H9 (cell line): ENCODE measurements around the gene ATP2B2. TPM values are rescaled to one million over a fixed set of nuclear protein-coding genes. Genes with fewer than 3 reads are reported as not detected.

Experiments used
- DNase-seq: peaks from one replicate; pipeline ENCODE4 v3.0.0-alpha.2; 2017
- H2AFZ ChIP-seq: one replicate; pipeline ENCODE4 v1.6.1; 2013; ENCODE audit warnings: mild to moderate bottlenecking, low read length, control low read depth, moderate library complexity
- H2AK5ac ChIP-seq: 2 replicates; pipeline ENCODE4 v1.6.1; 2013; ENCODE audit warnings: low read length, control low read depth, mixed read lengths; ENCODE audit not compliant: insufficient read length
- H2BK120ac ChIP-seq: one replicate; pipeline ENCODE4 v1.6.1; 2013; ENCODE audit warnings: low read depth, mild to moderate bottlenecking, low read length, control low read depth, inconsistent platforms; ENCODE audit not compliant: poor library complexity, severe bottlenecking
- H2BK12ac ChIP-seq: 2 replicates; pipeline ENCODE4 v1.6.1; 2013; ENCODE audit warnings: low read length, control low read depth, mixed read lengths, low read depth; ENCODE audit not compliant: insufficient read length
- H2BK15ac ChIP-seq: 2 replicates; pipeline ENCODE4 v1.6.1; 2013; ENCODE audit warnings: low read depth, low read length, control low read depth
- H2BK20ac ChIP-seq: one replicate; pipeline ENCODE4 v1.6.1; 2013; ENCODE audit warnings: low read depth, mild to moderate bottlenecking, low read length, control low read depth, inconsistent platforms; ENCODE audit not compliant: poor library complexity, severe bottlenecking
- H2BK5ac ChIP-seq: 2 replicates; pipeline ENCODE4 v1.6.1; 2013; ENCODE audit warnings: low read length, control low read depth, mixed read lengths; ENCODE audit not compliant: insufficient read length
- H3K14ac ChIP-seq: 2 replicates; pipeline ENCODE4 v1.6.1; 2013; ENCODE audit warnings: low read length, control low read depth; ENCODE audit not compliant: insufficient read depth
- H3K18ac ChIP-seq: 2 replicates; pipeline ENCODE4 v1.6.1; 2013; ENCODE audit warnings: low read depth, mild to moderate bottlenecking, mixed read lengths, low read length, control low read depth; ENCODE audit not compliant: insufficient read length
- H3K23ac ChIP-seq: 2 replicates; pipeline ENCODE4 v1.6.1; 2013; ENCODE audit warnings: low read length, control low read depth, mixed read lengths, low read depth; ENCODE audit not compliant: insufficient read length
- H3K23me2 ChIP-seq: 2 replicates; pipeline ENCODE4 v1.6.1; 2013; ENCODE audit warnings: low read depth, mild to moderate bottlenecking, mixed read lengths, low read length, control low read depth; ENCODE audit not compliant: insufficient read length, poor library complexity, severe bottlenecking
- H3K27ac ChIP-seq: 2 replicates; pipeline ENCODE4 v1.5.1; 2013; ENCODE audit warnings: low read length, control low read depth, mixed read lengths, low read depth; ENCODE audit not compliant: insufficient read length
- H3K27me3 ChIP-seq: 2 replicates; pipeline ENCODE4 v1.6.1; 2013; ENCODE audit warnings: low read length, control low read depth, inconsistent platforms; ENCODE audit not compliant: insufficient read depth
- H3K4ac ChIP-seq: 2 replicates; pipeline ENCODE4 v1.6.1; 2013; ENCODE audit warnings: low read depth, mild to moderate bottlenecking, control low read depth, inconsistent platforms, low read length, moderate library complexity
- H3K4me1 ChIP-seq: 2 replicates; pipeline ENCODE4 v1.6.1; 2013; ENCODE audit warnings: low read length, control low read depth, inconsistent platforms; ENCODE audit not compliant: insufficient read depth
- H3K4me2 ChIP-seq: 2 replicates; pipeline ENCODE4 v1.6.1; 2013; ENCODE audit warnings: low read length, control low read depth, mixed read lengths; ENCODE audit not compliant: insufficient read length, insufficient read depth
- H3K56ac ChIP-seq: 2 replicates; pipeline ENCODE4 v1.6.1; 2013; ENCODE audit warnings: low read depth, mild to moderate bottlenecking, mixed read lengths, low read length, control low read depth; ENCODE audit not compliant: insufficient read length
- H3K79me1 ChIP-seq: 2 replicates; pipeline ENCODE4 v1.6.1; 2013; ENCODE audit warnings: low read depth, mild to moderate bottlenecking, moderate library complexity, low read length, control low read depth, inconsistent platforms; ENCODE audit not compliant: insufficient read depth, poor library complexity, severe bottlenecking
- H3K79me2 ChIP-seq: 2 replicates; pipeline ENCODE4 v1.6.1; 2013; ENCODE audit warnings: low read length, control low read depth, inconsistent platforms; ENCODE audit not compliant: insufficient read depth
- H3K9ac ChIP-seq: 2 replicates; pipeline ENCODE4 v1.6.1; 2013; ENCODE audit warnings: low read length, control low read depth, mixed read lengths; ENCODE audit not compliant: insufficient read length; ENCODE audit errors: extremely low read depth
- H3K9me3 ChIP-seq: one replicate; pipeline ENCODE4 v1.6.1; 2013; ENCODE audit warnings: low read depth, low read length, inconsistent platforms; ENCODE audit not compliant: control insufficient read depth
- H3T11ph ChIP-seq: one replicate; pipeline ENCODE4 v1.6.1; 2013; ENCODE audit warnings: mild to moderate bottlenecking, low read length, control low read depth, inconsistent platforms
- H4K20me1 ChIP-seq: one replicate; pipeline ENCODE4 v1.6.1; 2013; ENCODE audit not compliant: control insufficient read depth, insufficient read length, insufficient read depth
- H4K5ac ChIP-seq: 2 replicates; pipeline ENCODE4 v1.6.1; 2013; ENCODE audit warnings: low read depth, mild to moderate bottlenecking, mixed read lengths, low read length, control low read depth; ENCODE audit not compliant: insufficient read length
- H4K8ac ChIP-seq: replicated peaks from 2 replicates; pipeline ENCODE4 v1.6.1; 2013; ENCODE audit warnings: low read length, control low read depth, mixed read lengths, low read depth; ENCODE audit not compliant: insufficient read length
- H4K91ac ChIP-seq: 2 replicates; pipeline ENCODE4 v1.6.1; 2013; ENCODE audit warnings: low read depth, mild to moderate bottlenecking, moderate library complexity, mixed read lengths, low read length, control low read depth; ENCODE audit not compliant: insufficient read length
- H3K27ac Mint-ChIP-seq, 3 experiments: 2 replicates in 2 of 3; 3 replicates in 1 of 3; pipeline ENCODE4 v1.8.0; 2020 to 2021; ENCODE audit warnings: mixed read lengths in 3 of 3, mild to moderate bottlenecking in 1 of 3, moderate library complexity in 1 of 3
- H3K27me3 Mint-ChIP-seq: 2 replicates; pipeline ENCODE4 v1.8.0; 2021; ENCODE audit warnings: low read depth, mild to moderate bottlenecking, moderate library complexity, mixed read lengths
- H3K36me3 Mint-ChIP-seq, 3 experiments: 2 replicates in 2 of 3; 3 replicates in 1 of 3; pipeline ENCODE4 v1.8.0; 2020 to 2021; ENCODE audit warnings: low read depth in 3 of 3, mixed read lengths in 3 of 3; ENCODE audit not compliant: insufficient read depth in 1 of 3
- H3K4me1 Mint-ChIP-seq, 2 experiments: 2 replicates each; pipeline ENCODE4 v1.8.0; 2020; ENCODE audit warnings: mixed read lengths in 2 of 2
- H3K4me3 Mint-ChIP-seq, 2 experiments: 2 replicates in 1 of 2; 3 replicates in 1 of 2; pipeline ENCODE4 v1.8.0; 2020 to 2021; ENCODE audit warnings: mild to moderate bottlenecking in 2 of 2, mixed read lengths in 2 of 2, moderate library complexity in 1 of 2
- H3K9me3 Mint-ChIP-seq, 2 experiments: 2 replicates in 1 of 2; 3 replicates in 1 of 2; pipeline ENCODE4 v1.8.0; 2020; ENCODE audit warnings: mild to moderate bottlenecking in 2 of 2, mixed read lengths in 2 of 2, moderate library complexity in 1 of 2
- CTCF ChIP-seq: fragments of 200-600 bp; sonication (generic); conservative IDR thresholded peaks from 3 replicates; pipeline ENCODE4 v1.8.0; 2021; ENCODE audit warnings: antibody characterized with exemption, mild to moderate bottlenecking
- WGBS: extraction: QIAGEN DNeasy Blood & Tissue Kit; methylation state at CpG from one replicate; pipeline ENCODE4 v1.1.7; 2013; ENCODE audit warnings: missing lambda C conversion rate, low lambda C conversion rate, mixed read lengths; ENCODE audit not compliant: insufficient read length; ENCODE audit errors: extremely low coverage; 5-methylcytosine and 5-hydroxymethylcytosine counted together
- total RNA-seq: library from RNA; stranded (reverse); gene quantifications from 2 replicates; pipeline ENCODE4 v1.2.1, GENCODE V29; 2021

The ATP2B2 gene
- total RNA-seq, 1 experiment from 2014 or later: 0.33 TPM

- H3K4me1 Mint-ChIP-seq: peaks cover 14 to 19% of the 10 kb centered on the region in 2 experiments
- H2BK5ac ChIP-seq: no peak overlapping the region
- no peak overlapping the region for H2AFZ ChIP-seq
- no peaks in the 10 kb centered on the region for H4K20me1 ChIP-seq
- H3K36me3 Mint-ChIP-seq: no peaks in the 10 kb centered on the region
- H3K23me2 ChIP-seq: no peaks in the 10 kb centered on the region
- H3K4ac ChIP-seq: no peak overlapping the region
- no peak overlapping the region; a peak in 1 of 7 replicates for H3K27ac Mint-ChIP-seq
- TF ChIP-seq CTCF: no peak
- no peaks in the 10 kb centered on the region for H3K79me1 ChIP-seq
- no peak overlapping the region for H3T11ph ChIP-seq
- DNase-seq: no peak
- H3K79me2 ChIP-seq: no peaks in the 10 kb centered on the region
- no peak overlapping the region for H2BK120ac ChIP-seq
- H3K27ac ChIP-seq: no peak overlapping the region
- no peak overlapping the region for H2BK15ac ChIP-seq
- no peak overlapping the region for H3K23ac ChIP-seq
- no peak overlapping the region for H2BK20ac ChIP-seq
- H2AK5ac ChIP-seq: no peak overlapping the region
- H3K27me3 ChIP-seq: no peaks in the 10 kb centered on the region
- no peak overlapping the region for H3K4me3 Mint-ChIP-seq
- H4K5ac ChIP-seq: no peak overlapping the region
- no peak overlapping the region for H3K4me2 ChIP-seq
- H3K9ac ChIP-seq: no peak overlapping the region
- H4K8ac ChIP-seq: no peak overlapping the region
- H2BK12ac ChIP-seq: no peak overlapping the region
- no peak overlapping the region for H3K18ac ChIP-seq
- H3K4me1 ChIP-seq: no peaks in the 10 kb centered on the region; the same call in 1 of the 2 replicates
- no peak overlapping the region for H3K14ac ChIP-seq
- no peaks in the 10 kb centered on the region for H3K9me3 ChIP-seq
- H4K91ac ChIP-seq: no peak overlapping the region
- WGBS: no CpG with 5 or more reads among the region's 22 CpGs
- no peak overlapping the region for H3K56ac ChIP-seq
- no peaks in the 10 kb centered on the region for H3K9me3 Mint-ChIP-seq
- peaks cover 3% of the 10 kb centered on the region for H3K27me3 Mint-ChIP-seq
These were observed 154.9 kb downstream of the ATP2B2 start for GRCh38 chr3:10350324-10350985.
